Activated naive CD4-positive, alpha-beta T cell treated with anti-CD3 and anti-CD28 coated beads, Interleukin-2, amount 10 ng/mL, durations not matched to agents 7 days and 5 days (primary cell): ENCODE results near the gene HAO2.
"Not testable (repeated sequence)": the region's sequence is repeated elsewhere in the genome, so short reads cannot be mapped to it uniquely, and the experiment has no call there.

Experiments
- CTCF ChIA-PET: fragments of 350-600 bp; sonication (Branson Sonifier 250); formaldehyde crosslinking; loops from one replicate; lab custom pipeline; 2021; ENCODE audit warnings: antibody characterized with exemption; lab: Charles Lee
- DNase-seq: peaks from one replicate; pipeline ENCODE4 v3.0.0-alpha.2; 2020
- H3K27ac Mint-ChIP-seq: one replicate; pipeline ENCODE4 v1.8.0; 2021; ENCODE audit warnings: mild to moderate bottlenecking, moderate library complexity, mixed read lengths
- H3K27me3 Mint-ChIP-seq: one replicate; pipeline ENCODE4 v1.8.0; 2021; ENCODE audit warnings: mild to moderate bottlenecking, mixed read lengths
- H3K36me3 Mint-ChIP-seq: one replicate; pipeline ENCODE4 v1.8.0; 2021; ENCODE audit warnings: mixed read lengths
- H3K4me1 Mint-ChIP-seq: one replicate; pipeline ENCODE4 v1.8.0; 2021; ENCODE audit warnings: mixed read lengths
- H3K4me3 Mint-ChIP-seq: one replicate; pipeline ENCODE4 v1.8.0; 2021; ENCODE audit warnings: mild to moderate bottlenecking, moderate library complexity, mixed read lengths
- H3K9me3 Mint-ChIP-seq: one replicate; pipeline ENCODE4 v1.8.0; 2021; ENCODE audit warnings: mixed read lengths

Gene HAO2

GRCh38 chr1:119333163-119333896 is 35.3 kb upstream of the HAO2 start:
- CTCF ChIA-PET = no interaction called here
- no peak for DNase-seq
- H3K27me3 Mint-ChIP-seq = peaks cover 8% of the 10 kb centered on the region
- no peaks in the 10 kb centered on the region for H3K4me1 Mint-ChIP-seq
- H3K36me3 Mint-ChIP-seq = no peaks in the 10 kb centered on the region
- H3K27ac Mint-ChIP-seq = no peak overlapping the region
- H3K4me3 Mint-ChIP-seq = no peak overlapping the region
- no peaks in the 10 kb centered on the region for H3K9me3 Mint-ChIP-seq

GRCh38 chr1:119333897-119334250 is 34.7 kb upstream of the HAO2 start:
- H3K9me3 Mint-ChIP-seq, H3K36me3 Mint-ChIP-seq, CTCF ChIA-PET, H3K4me3 Mint-ChIP-seq, H3K27me3 Mint-ChIP-seq, H3K4me1 Mint-ChIP-seq, H3K27ac Mint-ChIP-seq, DNase-seq: not testable (repeated sequence)

GRCh38 chr1:119336848-119337247 is 31.7 kb upstream of the HAO2 start:
- DNase-seq = no peak
- CTCF ChIA-PET = interaction anchor here (0.8 kb wide), 1 partner anchor 62 kb away, joined by 3 read pairs; no protein-coding TSS in a partner anchor
- Mint-ChIP-seq H3K4me3 (no peak overlapping the region), H3K27me3 (peaks cover 15% of the 10 kb centered on the region), H3K4me1 (no peaks in the 10 kb centered on the region), H3K9me3 (no peaks in the 10 kb centered on the region), H3K36me3 (no peaks in the 10 kb centered on the region), H3K27ac (no peak overlapping the region)

- CTCF ChIA-PET = no interaction called here
- no peak overlapping the region for H3K4me3 Mint-ChIP-seq
- H3K27ac Mint-ChIP-seq = no peak overlapping the region
- H3K27me3 Mint-ChIP-seq = peaks cover 15% of the 10 kb centered on the region
- no peaks in the 10 kb centered on the region for H3K9me3 Mint-ChIP-seq
- no peak for DNase-seq
- H3K4me1 Mint-ChIP-seq = no peaks in the 10 kb centered on the region
- no peaks in the 10 kb centered on the region for H3K36me3 Mint-ChIP-seq
Observed at GRCh38 chr1:119338004-119338403, 30.6 kb upstream of the HAO2 start.

- Mint-ChIP-seq H3K36me3 (no peaks in the 10 kb centered on the region), H3K4me1 (no peaks in the 10 kb centered on the region), H3K27me3 (peaks cover 15% of the 10 kb centered on the region), H3K9me3 (no peaks in the 10 kb centered on the region), H3K4me3 (no peak overlapping the region), H3K27ac (no peak overlapping the region)
- no peak for DNase-seq
- CTCF ChIA-PET = no interaction called here
Observed at GRCh38 chr1:119338757-119339156, 29.8 kb upstream of the HAO2 start.

- H3K9me3 Mint-ChIP-seq = no peaks in the 10 kb centered on the region
- H3K27me3 Mint-ChIP-seq = peaks cover 15% of the 10 kb centered on the region
- CTCF ChIA-PET = no interaction called here
- no peaks in the 10 kb centered on the region for H3K4me1 Mint-ChIP-seq
- H3K27ac Mint-ChIP-seq = no peak overlapping the region
- no peak for DNase-seq
- H3K4me3 Mint-ChIP-seq = no peak overlapping the region
- no peaks in the 10 kb centered on the region for H3K36me3 Mint-ChIP-seq
Observed at GRCh38 chr1:119340861-119341261, 27.7 kb upstream of the HAO2 start.

GRCh38 chr1:119341372-119341947 is 27.1 kb upstream of the HAO2 start:
- no peak overlapping the region for H3K4me3 Mint-ChIP-seq
- no peaks in the 10 kb centered on the region for H3K4me1 Mint-ChIP-seq
- H3K27me3 Mint-ChIP-seq = peaks cover 15% of the 10 kb centered on the region
- H3K36me3 Mint-ChIP-seq = no peaks in the 10 kb centered on the region
- H3K27ac Mint-ChIP-seq = no peak overlapping the region
- DNase-seq = no peak
- CTCF ChIA-PET = no interaction called here
- no peaks in the 10 kb centered on the region for H3K9me3 Mint-ChIP-seq

- Mint-ChIP-seq H3K36me3 (no peaks in the 10 kb centered on the region), H3K4me1 (no peaks in the 10 kb centered on the region), H3K4me3 (no peak overlapping the region), H3K9me3 (no peaks in the 10 kb centered on the region), H3K27ac (no peak overlapping the region), H3K27me3 (peaks cover 6% of the 10 kb centered on the region)
- no peak for DNase-seq
- CTCF ChIA-PET = no interaction called here
Observed at GRCh38 chr1:119345398-119345797, 23.2 kb upstream of the HAO2 start.

GRCh38 chr1:119347858-119348257 is 20.7 kb upstream of the HAO2 start:
- no peaks in the 10 kb centered on the region for H3K4me1 Mint-ChIP-seq
- no peak overlapping the region for H3K27ac Mint-ChIP-seq
- peaks cover 3% of the 10 kb centered on the region for H3K27me3 Mint-ChIP-seq
- no peaks in the 10 kb centered on the region for H3K9me3 Mint-ChIP-seq
- DNase-seq = no peak
- CTCF ChIA-PET = no interaction called here
- no peak overlapping the region for H3K4me3 Mint-ChIP-seq
- H3K36me3 Mint-ChIP-seq = no peaks in the 10 kb centered on the region

- Mint-ChIP-seq H3K27me3 (peaks cover 3% of the 10 kb centered on the region), H3K9me3 (no peaks in the 10 kb centered on the region), H3K27ac (no peak overlapping the region), H3K4me3 (no peak overlapping the region), H3K36me3 (no peaks in the 10 kb centered on the region), H3K4me1 (no peaks in the 10 kb centered on the region)
- CTCF ChIA-PET = interaction anchor here (1.2 kb wide), 1 partner anchor 55 kb away, joined by 3 read pairs; no protein-coding TSS in a partner anchor
- no peak for DNase-seq
Observed at GRCh38 chr1:119348941-119349340, 19.6 kb upstream of the HAO2 start.

- H3K27ac Mint-ChIP-seq, DNase-seq, H3K4me1 Mint-ChIP-seq, H3K9me3 Mint-ChIP-seq, H3K36me3 Mint-ChIP-seq, H3K4me3 Mint-ChIP-seq, CTCF ChIA-PET: not testable (repeated sequence)
- H3K27me3 Mint-ChIP-seq = peaks cover 14% of the 10 kb centered on the region
Observed at GRCh38 chr1:119350866-119351265, 17.7 kb upstream of the HAO2 start.

- peaks cover 15% of the 10 kb centered on the region for H3K27me3 Mint-ChIP-seq
- H3K36me3 Mint-ChIP-seq = no peaks in the 10 kb centered on the region
- DNase-seq = no peak
Observed at GRCh38 chr1:119351997-119352396, 16.6 kb upstream of the HAO2 start.

GRCh38 chr1:119353836-119354235 is 14.7 kb upstream of the HAO2 start:
- Mint-ChIP-seq H3K27ac (no peak overlapping the region), H3K4me1 (peaks cover 3% of the 10 kb centered on the region), H3K9me3 (peaks cover 2% of the 10 kb centered on the region), H3K27me3 (peaks cover 19% of the 10 kb centered on the region), H3K36me3 (no peaks in the 10 kb centered on the region), H3K4me3 (no peak overlapping the region)
- no peak for DNase-seq
- CTCF ChIA-PET = no interaction called here

More at GRCh38 chr1:119351997-119352396, 16.6 kb upstream of the HAO2 start:
- Mint-ChIP-seq H3K4me3 (no peak overlapping the region), H3K9me3 (peaks cover 2% of the 10 kb centered on the region), H3K27ac (no peak overlapping the region), H3K4me1 (peaks cover 3% of the 10 kb centered on the region)
- CTCF ChIA-PET = no interaction called here

GRCh38 chr1:119358636-119359035 is 9.9 kb upstream of the HAO2 start:
- peaks cover 20% of the 10 kb centered on the region for H3K27me3 Mint-ChIP-seq
- H3K36me3 Mint-ChIP-seq = no peaks in the 10 kb centered on the region
- no peak overlapping the region for H3K4me3 Mint-ChIP-seq
- H3K4me1 Mint-ChIP-seq = peaks cover 3% of the 10 kb centered on the region
- peaks cover 2% of the 10 kb centered on the region for H3K9me3 Mint-ChIP-seq
- no peak overlapping the region for H3K27ac Mint-ChIP-seq
- DNase-seq = no peak
- CTCF ChIA-PET = no interaction called here

GRCh38 chr1:119359730-119360129 is 8.9 kb upstream of the HAO2 start:
- peaks cover 2% of the 10 kb centered on the region for H3K9me3 Mint-ChIP-seq
- CTCF ChIA-PET = no interaction called here
- no peak overlapping the region for H3K27ac Mint-ChIP-seq
- H3K4me1 Mint-ChIP-seq = no peaks in the 10 kb centered on the region
- H3K4me3 Mint-ChIP-seq = no peak overlapping the region
- peaks cover 20% of the 10 kb centered on the region for H3K27me3 Mint-ChIP-seq
- no peaks in the 10 kb centered on the region for H3K36me3 Mint-ChIP-seq
- no peak for DNase-seq
